GM12878 (cell line): Measurements from ENCODE around the gene PIK3R5. TPM values are rescaled to one million over a fixed set of nuclear protein-coding genes. Genes with fewer than 3 reads are reported as not detected.

Source experiments
- ASH2L ChIP-seq: fragments of 300-600, 200-600 bp; sonication (generic); IDR thresholded peaks from 2 replicates; pipeline ENCODE4 v1.6.1; 2017; ENCODE audit warnings: low read depth, mild to moderate bottlenecking, borderline replicate concordance
- CREB1 ChIP-seq: IDR thresholded peaks from 2 replicates; pipeline ENCODE4 v1.6.1; 2012; ENCODE audit warnings: low read depth, mild to moderate bottlenecking, inconsistent platforms
- ETV6 ChIP-seq, 2 experiments: fragments of 450-650 bp in 1 of 2; IDR thresholded peaks in 1 of 2; conservative IDR thresholded peaks in 1 of 2; 2 replicates each; pipeline ENCODE4 v1.6.1; 2014; ENCODE audit warnings: antibody characterized with exemption in 1 of 2, borderline replicate concordance in 1 of 2, low read depth in 1 of 2, mild to moderate bottlenecking in 1 of 2, moderate library complexity in 1 of 2
- FOXK2 ChIP-seq: fragments of 450-650 bp; IDR thresholded peaks from 2 replicates; pipeline ENCODE4 v1.6.1; 2017; ENCODE audit warnings: mild to moderate bottlenecking, moderate library complexity
- MXI1 ChIP-seq: fragments of 150-350 bp; IDR thresholded peaks from 2 replicates; pipeline ENCODE4 v1.6.1; 2011; ENCODE audit warnings: low read depth, mild to moderate bottlenecking, inconsistent platforms, low read length, improper control_type of control experiment
- NR2C1 ChIP-seq: fragments of 450-650 bp; IDR thresholded peaks from 2 replicates; pipeline ENCODE4 v1.6.1; 2017; ENCODE audit warnings: antibody characterized with exemption, mild to moderate bottlenecking, moderate library complexity
- NR2C2 ChIP-seq: IDR thresholded peaks from 2 replicates; pipeline ENCODE4 v1.6.1; 2011; ENCODE audit warnings: borderline replicate concordance, low read depth; ENCODE audit not compliant: control insufficient read depth, insufficient read length
- POLR2AphosphoS5 ChIP-seq: IDR thresholded peaks from 2 replicates; pipeline ENCODE4 v1.6.1; 2011; ENCODE audit warnings: mild to moderate bottlenecking, low read length, inconsistent platforms
- SMAD1 ChIP-seq: fragments of 450-650 bp; IDR thresholded peaks from 2 replicates; pipeline ENCODE4 v1.6.1; 2018; ENCODE audit warnings: mild to moderate bottlenecking, low read depth; ENCODE audit not compliant: partially characterized antibody
- SMAD5 ChIP-seq: IDR thresholded peaks from 2 replicates; pipeline ENCODE4 v1.6.1; 2016; ENCODE audit warnings: antibody characterized with exemption, low read depth
- SMC3 ChIP-seq: IDR thresholded peaks from 2 replicates; pipeline ENCODE4 v1.6.1; 2011; ENCODE audit warnings: low read length, improper control_type of control experiment, borderline replicate concordance
- TARDBP ChIP-seq: IDR thresholded peaks from 2 replicates; pipeline ENCODE4 v1.6.1; 2016; ENCODE audit warnings: borderline replicate concordance
- TCF7 ChIP-seq: IDR thresholded peaks from 2 replicates; pipeline ENCODE4 v1.6.1; 2014; ENCODE audit warnings: antibody characterized with exemption, borderline replicate concordance
- YY1 ChIP-seq: IDR thresholded peaks from 2 replicates; pipeline ENCODE4 v1.6.1; 2011; ENCODE audit warnings: low read depth, mild to moderate bottlenecking, low read length
- ZSCAN29 ChIP-seq: fragments of 450-650 bp; IDR thresholded peaks from 2 replicates; pipeline ENCODE4 v1.6.1; 2017; ENCODE audit warnings: mild to moderate bottlenecking, moderate library complexity
- polyA plus RNA-seq, 11 experiments: library from polyadenylated mRNA; depleted of rRNA in 4 of 11; unstranded in 6 of 11; stranded (reverse) in 5 of 11; fragments of >200 nt; fragmentation: Nextera tagmentation in 4 of 11; fragmentation: Illumina TruSeq in 1 of 11; extraction: Ambion mirVana in 4 of 11; extraction: Trizol in 1 of 11; gene quantifications; 1 replicate in 1 of 11; 2 replicates in 10 of 11; pipeline versions ENCODE4 v1.2.1 to v1.2.3, GENCODE V29; 2011 to 2016; ENCODE audit warnings: inconsistent platforms in 2 of 11, missing spikeins in 2 of 11, low read depth in 1 of 11
- total RNA-seq, 4 experiments: library from RNA; depleted of rRNA in 3 of 4; stranded (reverse); fragments of >200 nt in 3 of 4; fragmentation: Illumina TruSeq in 1 of 4; extraction: Trizol in 1 of 4; gene quantifications; 2 replicates each; pipeline versions ENCODE4 v1.2.1 to v1.2.3, GENCODE V29; 2013 to 2021
- TF ChIP-seq, protein P1 (sequence below): fragments of 450-650 bp; IDR thresholded peaks from 2 replicates; pipeline ENCODE4 v1.6.1; 2017; ENCODE audit warnings: mild to moderate bottlenecking, moderate library complexity
- TF ChIP-seq, protein P2 (sequence below): fragments of 450-650 bp; formaldehyde crosslinking; IDR thresholded peaks from 2 replicates; pipeline ENCODE4 v1.5.0; 2022; ENCODE audit warnings: mild to moderate bottlenecking, missing genetic modification characterization
- TF ChIP-seq, protein P3 (sequence below): IDR thresholded peaks from 2 replicates; pipeline ENCODE4 v1.6.1; 2011; ENCODE audit warnings: borderline replicate concordance, low read depth, mild to moderate bottlenecking, moderate library complexity, mixed read lengths, low read length; ENCODE audit not compliant: insufficient read depth; ENCODE audit errors: extremely low read length
- TF ChIP-seq, protein P4 (sequence below): IDR thresholded peaks from 2 replicates; pipeline ENCODE4 v1.6.1; 2012; ENCODE audit warnings: mild to moderate bottlenecking, low read depth, low read length

Gene PIK3R5
- total and polyA plus RNA-seq, 10 of the 15 experiments (the other 5 are each of a cell fraction or from before 2014, with no cell fraction given), result 9.5 to 50.8 (median 35.5) TPM

DNA sequence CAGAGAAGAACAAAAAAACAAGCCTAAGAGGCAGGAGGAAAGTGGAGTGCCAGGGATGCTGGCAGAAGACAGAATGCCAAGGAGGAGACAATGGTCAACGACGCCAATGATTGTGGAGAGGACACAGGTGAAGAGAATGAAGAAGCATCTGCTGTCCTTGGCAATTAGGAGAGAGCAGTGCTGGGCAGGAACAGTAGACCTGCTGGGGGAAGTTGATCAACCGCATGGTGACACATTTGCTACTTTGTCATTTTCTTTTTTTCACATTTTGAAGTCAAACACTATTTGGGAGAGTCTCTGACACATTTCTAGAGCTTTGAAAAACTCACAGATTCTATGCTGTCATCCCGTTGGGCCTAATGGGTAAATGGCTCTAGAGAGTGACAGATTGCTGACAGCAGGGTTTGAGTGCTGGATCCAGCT lies 97.0 kb downstream of the PIK3R5 start (continued):
- TF ChIP-seq, protein P1, sequence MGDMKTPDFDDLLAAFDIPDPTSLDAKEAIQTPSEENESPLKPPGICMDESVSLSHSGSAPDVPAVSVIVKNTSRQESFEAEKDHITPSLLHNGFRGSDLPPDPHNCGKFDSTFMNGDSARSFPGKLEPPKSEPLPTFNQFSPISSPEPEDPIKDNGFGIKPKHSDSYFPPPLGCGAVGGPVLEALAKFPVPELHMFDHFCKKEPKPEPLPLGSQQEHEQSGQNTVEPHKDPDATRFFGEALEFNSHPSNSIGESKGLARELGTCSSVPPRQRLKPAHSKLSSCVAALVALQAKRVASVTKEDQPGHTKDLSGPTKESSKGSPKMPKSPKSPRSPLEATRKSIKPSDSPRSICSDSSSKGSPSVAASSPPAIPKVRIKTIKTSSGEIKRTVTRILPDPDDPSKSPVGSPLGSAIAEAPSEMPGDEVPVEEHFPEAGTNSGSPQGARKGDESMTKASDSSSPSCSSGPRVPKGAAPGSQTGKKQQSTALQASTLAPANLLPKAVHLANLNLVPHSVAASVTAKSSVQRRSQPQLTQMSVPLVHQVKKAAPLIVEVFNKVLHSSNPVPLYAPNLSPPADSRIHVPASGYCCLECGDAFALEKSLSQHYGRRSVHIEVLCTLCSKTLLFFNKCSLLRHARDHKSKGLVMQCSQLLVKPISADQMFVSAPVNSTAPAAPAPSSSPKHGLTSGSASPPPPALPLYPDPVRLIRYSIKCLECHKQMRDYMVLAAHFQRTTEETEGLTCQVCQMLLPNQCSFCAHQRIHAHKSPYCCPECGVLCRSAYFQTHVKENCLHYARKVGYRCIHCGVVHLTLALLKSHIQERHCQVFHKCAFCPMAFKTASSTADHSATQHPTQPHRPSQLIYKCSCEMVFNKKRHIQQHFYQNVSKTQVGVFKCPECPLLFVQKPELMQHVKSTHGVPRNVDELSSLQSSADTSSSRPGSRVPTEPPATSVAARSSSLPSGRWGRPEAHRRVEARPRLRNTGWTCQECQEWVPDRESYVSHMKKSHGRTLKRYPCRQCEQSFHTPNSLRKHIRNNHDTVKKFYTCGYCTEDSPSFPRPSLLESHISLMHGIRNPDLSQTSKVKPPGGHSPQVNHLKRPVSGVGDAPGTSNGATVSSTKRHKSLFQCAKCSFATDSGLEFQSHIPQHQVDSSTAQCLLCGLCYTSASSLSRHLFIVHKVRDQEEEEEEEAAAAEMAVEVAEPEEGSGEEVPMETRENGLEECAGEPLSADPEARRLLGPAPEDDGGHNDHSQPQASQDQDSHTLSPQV, result no peak
- no peak for TF ChIP-seq YY1
- TF ChIP-seq NR2C1, result no peak
- 0 out of 2 replicates have a peak, but pooled peaks have one; percentile 16 for TF ChIP-seq MXI1
- TF ChIP-seq, protein P2, sequence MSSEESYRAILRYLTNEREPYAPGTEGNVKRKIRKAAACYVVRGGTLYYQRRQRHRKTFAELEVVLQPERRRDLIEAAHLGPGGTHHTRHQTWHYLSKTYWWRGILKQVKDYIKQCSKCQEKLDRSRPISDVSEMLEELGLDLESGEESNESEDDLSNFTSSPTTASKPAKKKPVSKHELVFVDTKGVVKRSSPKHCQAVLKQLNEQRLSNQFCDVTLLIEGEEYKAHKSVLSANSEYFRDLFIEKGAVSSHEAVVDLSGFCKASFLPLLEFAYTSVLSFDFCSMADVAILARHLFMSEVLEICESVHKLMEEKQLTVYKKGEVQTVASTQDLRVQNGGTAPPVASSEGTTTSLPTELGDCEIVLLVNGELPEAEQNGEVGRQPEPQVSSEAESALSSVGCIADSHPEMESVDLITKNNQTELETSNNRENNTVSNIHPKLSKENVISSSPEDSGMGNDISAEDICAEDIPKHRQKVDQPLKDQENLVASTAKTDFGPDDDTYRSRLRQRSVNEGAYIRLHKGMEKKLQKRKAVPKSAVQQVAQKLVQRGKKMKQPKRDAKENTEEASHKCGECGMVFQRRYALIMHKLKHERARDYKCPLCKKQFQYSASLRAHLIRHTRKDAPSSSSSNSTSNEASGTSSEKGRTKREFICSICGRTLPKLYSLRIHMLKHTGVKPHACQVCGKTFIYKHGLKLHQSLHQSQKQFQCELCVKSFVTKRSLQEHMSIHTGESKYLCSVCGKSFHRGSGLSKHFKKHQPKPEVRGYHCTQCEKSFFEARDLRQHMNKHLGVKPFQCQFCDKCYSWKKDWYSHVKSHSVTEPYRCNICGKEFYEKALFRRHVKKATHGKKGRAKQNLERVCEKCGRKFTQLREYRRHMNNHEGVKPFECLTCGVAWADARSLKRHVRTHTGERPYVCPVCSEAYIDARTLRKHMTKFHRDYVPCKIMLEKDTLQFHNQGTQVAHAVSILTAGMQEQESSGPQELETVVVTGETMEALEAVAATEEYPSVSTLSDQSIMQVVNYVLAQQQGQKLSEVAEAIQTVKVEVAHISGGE, result no peak
- no peak for TF ChIP-seq SMAD5
- TF ChIP-seq, protein P3, sequence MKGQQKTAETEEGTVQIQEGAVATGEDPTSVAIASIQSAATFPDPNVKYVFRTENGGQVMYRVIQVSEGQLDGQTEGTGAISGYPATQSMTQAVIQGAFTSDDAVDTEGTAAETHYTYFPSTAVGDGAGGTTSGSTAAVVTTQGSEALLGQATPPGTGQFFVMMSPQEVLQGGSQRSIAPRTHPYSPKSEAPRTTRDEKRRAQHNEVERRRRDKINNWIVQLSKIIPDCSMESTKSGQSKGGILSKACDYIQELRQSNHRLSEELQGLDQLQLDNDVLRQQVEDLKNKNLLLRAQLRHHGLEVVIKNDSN, result no peak
- TF ChIP-seq POLR2AphosphoS5, result no peak
- no peak for TF ChIP-seq NR2C2
- TF ChIP-seq, protein P4, sequence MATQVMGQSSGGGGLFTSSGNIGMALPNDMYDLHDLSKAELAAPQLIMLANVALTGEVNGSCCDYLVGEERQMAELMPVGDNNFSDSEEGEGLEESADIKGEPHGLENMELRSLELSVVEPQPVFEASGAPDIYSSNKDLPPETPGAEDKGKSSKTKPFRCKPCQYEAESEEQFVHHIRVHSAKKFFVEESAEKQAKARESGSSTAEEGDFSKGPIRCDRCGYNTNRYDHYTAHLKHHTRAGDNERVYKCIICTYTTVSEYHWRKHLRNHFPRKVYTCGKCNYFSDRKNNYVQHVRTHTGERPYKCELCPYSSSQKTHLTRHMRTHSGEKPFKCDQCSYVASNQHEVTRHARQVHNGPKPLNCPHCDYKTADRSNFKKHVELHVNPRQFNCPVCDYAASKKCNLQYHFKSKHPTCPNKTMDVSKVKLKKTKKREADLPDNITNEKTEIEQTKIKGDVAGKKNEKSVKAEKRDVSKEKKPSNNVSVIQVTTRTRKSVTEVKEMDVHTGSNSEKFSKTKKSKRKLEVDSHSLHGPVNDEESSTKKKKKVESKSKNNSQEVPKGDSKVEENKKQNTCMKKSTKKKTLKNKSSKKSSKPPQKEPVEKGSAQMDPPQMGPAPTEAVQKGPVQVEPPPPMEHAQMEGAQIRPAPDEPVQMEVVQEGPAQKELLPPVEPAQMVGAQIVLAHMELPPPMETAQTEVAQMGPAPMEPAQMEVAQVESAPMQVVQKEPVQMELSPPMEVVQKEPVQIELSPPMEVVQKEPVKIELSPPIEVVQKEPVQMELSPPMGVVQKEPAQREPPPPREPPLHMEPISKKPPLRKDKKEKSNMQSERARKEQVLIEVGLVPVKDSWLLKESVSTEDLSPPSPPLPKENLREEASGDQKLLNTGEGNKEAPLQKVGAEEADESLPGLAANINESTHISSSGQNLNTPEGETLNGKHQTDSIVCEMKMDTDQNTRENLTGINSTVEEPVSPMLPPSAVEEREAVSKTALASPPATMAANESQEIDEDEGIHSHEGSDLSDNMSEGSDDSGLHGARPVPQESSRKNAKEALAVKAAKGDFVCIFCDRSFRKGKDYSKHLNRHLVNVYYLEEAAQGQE, result no peak; the same call in 1 of the 2 replicates
- TF ChIP-seq ZSCAN29, result no peak
- peak; percentile 84 for TF ChIP-seq CREB1
- no peak for TF ChIP-seq SMC3
- TF ChIP-seq ETV6 (conservative IDR thresholded peaks at IDR 0.05 in 1 of 2, IDR thresholded peaks at IDR 0.05 in 1 of 2; ENCODE audit: borderline replicate concordance in 1 of 2, low read depth in 1 of 2), result peak in 1 of 2 experiments; percentile 80; a peak in 1 of 4 replicates
- TF ChIP-seq ASH2L, result no peak
- no peak for TF ChIP-seq FOXK2
- no peak for TF ChIP-seq TCF7
- TF ChIP-seq TARDBP, result no peak
- no peak for TF ChIP-seq SMAD1
